HEK293 (cell line): ENCODE data around the gene CATSPERE.

Experiments
- CTCF ChIP-seq: fragments of 450-650 bp; formaldehyde crosslinking; IDR thresholded peaks from 2 replicates; pipeline ENCODE4 v1.5.1; 2016; ENCODE audit warnings: missing biosample characterization, missing genetic modification characterization
- PRDM1 ChIP-seq: fragments of 450-650 bp; formaldehyde crosslinking; IDR thresholded peaks from 2 replicates; pipeline ENCODE4; 2016; ENCODE audit warnings: missing biosample characterization, missing genetic modification characterization
- ZNF146 ChIP-seq: fragments of 450-650 bp; formaldehyde crosslinking; IDR thresholded peaks from 2 replicates; pipeline ENCODE4 v1.5.1; 2016; ENCODE audit warnings: missing biosample characterization, missing genetic modification characterization
- ZNF624 ChIP-seq: fragments of 450-650 bp; formaldehyde crosslinking; IDR thresholded peaks from 2 replicates; pipeline ENCODE4 v1.5.1; 2017; ENCODE audit warnings: missing biosample characterization, missing genetic modification characterization

GRCh38 chr1:244559561-244559960 lies 98.5 kb downstream of the CATSPERE start:
- TF ChIP-seq ZNF624 (tag by site-specific recombination) (no peak), CTCF (tag by site-specific recombination) (no peak), ZNF146 (tag by site-specific recombination) (no peak), PRDM1 (tag by site-specific recombination) (no peak)
